K562 (cell line): ENCODE measurements around the gene TRDN. TPM values are rescaled to one million over a fixed set of nuclear protein-coding genes. Genes with fewer than 3 reads are reported as not detected.

ENCODE experiments used
- ATAC-seq: fragments of 200-7000 bp; cut with Tn5 transposase; 3 replicates; pipeline ENCODE4 v1.9.1; 2020; ENCODE audit warnings: moderate library complexity
- BruUV-seq: library from RNA; stranded (reverse); fragments of 400-500 nt; replicated peaks from 2 replicates; lab custom pipeline; 2021; lab: Mats Ljungman, UMichigan
- CTCF ChIA-PET: fragments of 300-600 bp; formaldehyde crosslinking; extraction: SDS; loops from one replicate; lab custom pipeline; 2021; ENCODE audit warnings: low intra/inter-chr PET ratio; lab: Yijun Ruan, JAX
- POLR2A ChIA-PET: fragments of 300-600, 350-650 bp; sonication (Branson Sonifier 250); formaldehyde crosslinking; extraction: SDS; loops from one replicate; lab custom pipeline; 2021; ENCODE audit warnings: antibody characterized with exemption, inconsistent platforms; lab: Yijun Ruan, JAX
- DNase-seq, 4 experiments: peaks; one replicate each; pipeline versions ENCODE4 v3.0.0 to v3.0.0-alpha.2; 2011 to 2018; ENCODE audit warnings: low spot score in 3 of 4, mixed read lengths in 3 of 4; ENCODE audit errors: extremely low read depth in 1 of 4
- FAIRE-seq: peaks from 2 replicates; lab custom pipeline; 2011; peaks lifted over from hg19 to GRCh38; lab: Jason Lieb, UNC
- H2AFZ ChIP-seq: 2 replicates; pipeline ENCODE4 v1.6.0; 2011; ENCODE audit warnings: low read depth, low read length, control low read depth, inconsistent platforms
- H3K27ac ChIP-seq: fragments of 200-600 bp; 3 replicates; pipeline ENCODE4 v1.8.0; 2011; ENCODE audit warnings: low read depth, mild to moderate bottlenecking, control low read depth, inconsistent platforms, low read length, moderate library complexity, mixed read lengths; ENCODE audit errors: extremely low read depth
- H3K27me3 ChIP-seq, 2 experiments: fragments of 300-600 bp in 1 of 2; 2 replicates in 1 of 2; 3 replicates in 1 of 2; pipeline versions ENCODE4 v1.6.0 to v1.8.0; 2011; ENCODE audit warnings: inconsistent platforms in 2 of 2, low read length in 2 of 2, mild to moderate bottlenecking in 1 of 2, mixed read lengths in 1 of 2, moderate library complexity in 1 of 2; ENCODE audit not compliant: control insufficient read depth in 2 of 2, insufficient read depth in 2 of 2
- H3K36me3 ChIP-seq: fragments of 300-600 bp; 3 replicates; pipeline ENCODE4 v1.8.0; 2011; ENCODE audit warnings: mild to moderate bottlenecking, low read length, inconsistent platforms; ENCODE audit not compliant: control insufficient read depth, insufficient read depth
- H3K4me1 ChIP-seq, 2 experiments: fragments of 200-600 bp in 1 of 2; replicated peaks in 1 of 2; 2 replicates in 1 of 2; 3 replicates in 1 of 2; pipeline versions ENCODE4 v1.5.1 to v1.8.0; 2011; ENCODE audit warnings: inconsistent platforms in 2 of 2, low read length in 2 of 2, mild to moderate bottlenecking in 1 of 2, mixed read lengths in 1 of 2, moderate library complexity in 1 of 2; ENCODE audit not compliant: control insufficient read depth in 2 of 2, insufficient read depth in 2 of 2
- H3K4me2 ChIP-seq: 2 replicates; pipeline ENCODE4 v1.6.1; 2011; ENCODE audit warnings: low read length, control low read depth, inconsistent platforms, mixed read lengths; ENCODE audit not compliant: insufficient read depth
- H3K4me3 ChIP-seq: fragments of 200-600 bp; sonication (generic), shearing (Covaris generic); 2 replicates; pipeline ENCODE4 v1.5.1; 2016; ENCODE audit warnings: control low read depth, inconsistent platforms
- H3K79me2 ChIP-seq: fragments of 200-600 bp; 3 replicates; pipeline ENCODE4 v1.8.0; 2011; ENCODE audit warnings: low read length, inconsistent platforms; ENCODE audit not compliant: control insufficient read depth, insufficient read depth
- H3K9ac ChIP-seq, 2 experiments: 2 replicates each; pipeline versions ENCODE4 v1.6.0 to v1.6.1; 2011; ENCODE audit warnings: low read depth in 2 of 2, low read length in 2 of 2, control low read depth in 1 of 2, inconsistent platforms in 1 of 2, mild to moderate bottlenecking in 1 of 2, mixed read lengths in 1 of 2; ENCODE audit not compliant: insufficient read depth in 1 of 2
- H3K9me1 ChIP-seq: one replicate; pipeline ENCODE4 v1.6.0; 2011; ENCODE audit warnings: inconsistent platforms, mild to moderate bottlenecking, low read length, moderate library complexity; ENCODE audit not compliant: control insufficient read depth, insufficient read depth
- H3K9me3 ChIP-seq: replicated peaks from 2 replicates; pipeline ENCODE4 v1.5.1; 2011; ENCODE audit warnings: low read depth, low read length, inconsistent platforms; ENCODE audit not compliant: control insufficient read depth, insufficient read depth
- H4K20me1 ChIP-seq: replicated peaks from 2 replicates; pipeline ENCODE4 v1.6.1; 2011; ENCODE audit warnings: low read length, inconsistent platforms, mixed read lengths; ENCODE audit not compliant: control insufficient read depth, insufficient read depth
- FOXA1 ChIP-seq: fragments of 450-650 bp; IDR thresholded peaks from 2 replicates; pipeline ENCODE4 v1.6.1; 2016; ENCODE audit warnings: mild to moderate bottlenecking, borderline replicate concordance
- NCOA1 ChIP-seq: fragments of 450-650 bp; IDR thresholded peaks from 2 replicates; pipeline ENCODE4 v1.6.1; 2016; ENCODE audit warnings: low read depth
- NFE2 ChIP-seq: IDR thresholded peaks from 2 replicates; pipeline ENCODE4 v1.6.1; 2014; ENCODE audit warnings: antibody characterized with exemption, low read depth
- NRF1 ChIP-seq, 2 experiments: fragments of 450-650 bp; IDR thresholded peaks in 1 of 2; conservative IDR thresholded peaks in 1 of 2; 2 replicates each; pipeline ENCODE4 v1.6.1; 2014; ENCODE audit warnings: mild to moderate bottlenecking in 2 of 2
- RFX5 ChIP-seq: IDR thresholded peaks from 2 replicates; pipeline ENCODE4 v1.6.1; 2011; ENCODE audit warnings: low read depth, mild to moderate bottlenecking, improper control_type of control experiment, low read length
- SMAD1 ChIP-seq: fragments of 150-350 bp; IDR thresholded peaks from 2 replicates; pipeline ENCODE4 v1.6.1; 2014; ENCODE audit warnings: low read length, low read depth; ENCODE audit not compliant: partially characterized antibody
- SP2 ChIP-seq: IDR thresholded peaks from 2 replicates; pipeline ENCODE4 v1.6.1; 2011; ENCODE audit warnings: mild to moderate bottlenecking, low read depth, low read length, moderate library complexity; ENCODE audit not compliant: poor library complexity, severe bottlenecking; ENCODE audit errors: extremely low read depth
- XRCC4 ChIP-seq: IDR thresholded peaks from one replicate; pipeline ENCODE4 v1.6.1; 2011; ENCODE audit not compliant: insufficient read depth, insufficient read length; ENCODE audit errors: extremely low read depth
- ZBTB17 ChIP-seq: fragments of 450-650 bp; formaldehyde crosslinking; IDR thresholded peaks from 2 replicates; pipeline ENCODE4 v1.4.0; 2020; ENCODE audit warnings: mild to moderate bottlenecking
- ZNF316 ChIP-seq: fragments of 450-650 bp; IDR thresholded peaks from 2 replicates; pipeline ENCODE4 v1.6.1; 2016
- WGBS: fragments of 100-300 bp; shearing (Covaris generic); methylation state at CpG from one replicate; pipeline ENCODE4 v1.1.6; 2016; ENCODE audit warnings: low coverage, mixed read lengths; ENCODE audit not compliant: insufficient coverage; ENCODE audit errors: missing lambda C conversion rate; 5-methylcytosine and 5-hydroxymethylcytosine counted together
- in situ Hi-C: fragments of 300-500 bp; cut with MboI; formaldehyde crosslinking; loops from 4 replicates; pipeline ENCODE4 v1.15.0; 2018; ENCODE audit warnings: inconsistent platforms, mixed read lengths
- intact Hi-C: fragments of 100-400 bp; cut with micrococcal nuclease; formaldehyde crosslinking; loops from 2 replicates; pipeline ENCODE4 v1.14.2; 2022
- polyA plus RNA-seq, 8 experiments: library from polyadenylated mRNA; depleted of rRNA in 4 of 8; stranded (reverse) in 5 of 8; unstranded in 3 of 8; fragments of >200 nt; fragmentation: Nextera tagmentation in 2 of 8; fragmentation: Illumina TruSeq in 1 of 8; extraction: Ambion mirVana in 2 of 8; extraction: Trizol in 1 of 8; gene quantifications; 2 replicates each; pipeline versions ENCODE4 v1.2.1 to v1.2.3, GENCODE V29; 2011 to 2014; ENCODE audit warnings: inconsistent platforms in 1 of 8, missing spikeins in 1 of 8
- total RNA-seq, 7 experiments: library from RNA; depleted of rRNA in 6 of 7; stranded (reverse); fragments of >200 nt in 6 of 7; fragmentation: Illumina TruSeq in 2 of 7; extraction: Trizol in 2 of 7; gene quantifications; 2 replicates each; pipeline versions ENCODE4 v1.2.1 to v1.2.3, GENCODE V29; 2011 to 2021; ENCODE audit warnings: low replicate concordance in 1 of 7

Gene TRDN
- total and polyA plus RNA-seq, 9 of the 15 experiments (the other 6 are each of a cell fraction or from before 2014, with no cell fraction given): 0.05 to 0.50 (median 0.16) TPM

DNA sequence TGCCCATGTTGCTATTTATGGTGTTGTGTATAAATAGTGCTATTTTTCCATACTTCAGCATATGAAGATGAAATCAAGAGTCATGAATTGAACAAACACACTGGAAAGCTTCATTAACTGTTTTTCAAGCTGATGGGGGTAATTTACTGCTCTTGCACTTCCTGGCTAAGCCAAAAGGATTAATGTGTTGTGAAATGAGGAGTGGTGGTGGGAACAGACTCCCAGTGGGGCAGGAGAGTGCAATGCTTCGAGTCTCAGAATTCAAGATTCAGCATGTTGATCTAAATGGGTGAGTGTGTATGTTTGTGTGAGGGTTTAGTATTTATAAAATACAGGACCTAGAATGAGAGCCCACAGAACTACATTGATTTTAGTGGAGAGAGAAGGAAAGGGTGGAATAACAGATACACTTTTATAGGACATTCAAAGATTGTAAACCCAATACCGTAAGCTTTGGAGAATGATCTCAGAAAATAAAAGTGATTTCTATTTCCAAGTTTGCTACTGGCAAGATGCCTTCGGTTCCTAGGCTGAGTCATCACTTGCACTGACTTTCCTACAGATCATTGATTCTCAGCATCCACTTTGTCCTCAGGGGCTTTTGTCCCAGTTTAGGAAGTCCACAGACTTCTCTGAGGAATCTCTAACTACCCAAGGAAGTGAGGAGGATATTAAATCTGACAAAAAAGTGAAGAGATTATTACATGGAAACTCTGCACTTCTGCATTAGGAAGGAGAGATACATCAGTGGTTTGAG, 303.6 kb downstream of the TRDN start:
- H3K9ac ChIP-seq: no peak overlapping the region
- no peak for ATAC-seq
- FAIRE-seq: no peak
- POLR2A ChIA-PET: no interaction called here
- 8% methylated on average over 3 of the region's 3 CpGs for WGBS
- TF ChIP-seq SMAD1: no peak
- TF ChIP-seq XRCC4: no peak
- TF ChIP-seq NCOA1: no peak
- TF ChIP-seq NRF1 (conservative IDR thresholded peaks at IDR 0.05 in 1 of 2, IDR thresholded peaks at IDR 0.05 in 1 of 2): no peak
- TF ChIP-seq, all 486 proteins: peak for 0
- Histone ChIP-seq H3K4me2 (no peak overlapping the region), H3K9me3 (no peaks in the 10 kb centered on the region), H3K36me3 (no peaks in the 10 kb centered on the region), H3K27me3 (no peaks in the 10 kb centered on the region), H3K4me3 (no peak overlapping the region), H3K27ac (no peak overlapping the region), H2AFZ (no peak overlapping the region), H4K20me1 (no peaks in the 10 kb centered on the region), H3K79me2 (no peaks in the 10 kb centered on the region), H3K9me1 (no peaks in the 10 kb centered on the region), H3K4me1 (no peaks in the 10 kb centered on the region)
- no TSS peak for BruUV-seq
- in situ Hi-C loops: no loop called here
- no peak for DNase-seq
- CTCF ChIA-PET: no interaction called here
- intact Hi-C loops: no loop called here

DNA sequence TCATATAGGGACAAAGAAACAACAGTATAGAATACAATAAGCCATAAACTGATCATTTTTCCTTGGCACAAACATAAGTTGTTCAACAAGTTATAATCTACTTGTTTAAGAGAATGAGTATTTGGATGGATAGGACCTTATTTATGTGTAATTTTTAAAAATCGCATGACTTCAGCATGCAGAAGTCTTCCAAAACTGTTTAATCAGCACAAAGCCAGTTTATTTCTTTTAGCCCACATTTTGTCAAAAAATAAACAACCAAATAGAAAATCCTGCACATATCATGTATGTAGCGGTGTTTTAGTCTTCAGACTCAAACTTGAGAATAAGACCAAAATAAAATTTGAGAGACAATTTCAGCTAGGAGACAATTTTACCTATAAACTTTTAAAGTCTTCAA, 304.7 kb downstream of the TRDN start:
- no peak for TF ChIP-seq FOXA1
- TF ChIP-seq SP2: no peak
- TF ChIP-seq NFE2: no peak
- no peak for TF ChIP-seq RFX5
- peak; percentile 47 for TF ChIP-seq ZNF316
- TF ChIP-seq ZBTB17 (CRISPR knock-in tag): no peak
- TF ChIP-seq, all 486 proteins: peak for 1
- intact Hi-C loops (no loop called here), in situ Hi-C loops (no loop called here)
- H3K9ac ChIP-seq: no peak overlapping the region
- no peaks in the 10 kb centered on the region for H3K9me1 ChIP-seq
- no peak for DNase-seq
- BruUV-seq: no TSS peak
- H2AFZ ChIP-seq: no peak overlapping the region
- no peaks in the 10 kb centered on the region for H3K79me2 ChIP-seq
- no peaks in the 10 kb centered on the region for H3K36me3 ChIP-seq
- no peak overlapping the region for H3K4me3 ChIP-seq
- FAIRE-seq: no peak
- ATAC-seq: no peak
- no peaks in the 10 kb centered on the region for H4K20me1 ChIP-seq
- no peaks in the 10 kb centered on the region for H3K9me3 ChIP-seq
- ChIA-PET CTCF (no interaction called here), POLR2A (no interaction called here)
- no peak overlapping the region for H3K4me2 ChIP-seq
- H3K27me3 ChIP-seq: no peaks in the 10 kb centered on the region
- H3K4me1 ChIP-seq: no peaks in the 10 kb centered on the region
- 16% methylated on average over 2 of the region's 2 CpGs for WGBS
- H3K27ac ChIP-seq: no peak overlapping the region
